ENCODE results near the gene LETM1.

GRCh38 chr4:1814453-1814852 is 41.5 kb downstream of the LETM1 start:
- TF ChIP-seq, protein P1, sequence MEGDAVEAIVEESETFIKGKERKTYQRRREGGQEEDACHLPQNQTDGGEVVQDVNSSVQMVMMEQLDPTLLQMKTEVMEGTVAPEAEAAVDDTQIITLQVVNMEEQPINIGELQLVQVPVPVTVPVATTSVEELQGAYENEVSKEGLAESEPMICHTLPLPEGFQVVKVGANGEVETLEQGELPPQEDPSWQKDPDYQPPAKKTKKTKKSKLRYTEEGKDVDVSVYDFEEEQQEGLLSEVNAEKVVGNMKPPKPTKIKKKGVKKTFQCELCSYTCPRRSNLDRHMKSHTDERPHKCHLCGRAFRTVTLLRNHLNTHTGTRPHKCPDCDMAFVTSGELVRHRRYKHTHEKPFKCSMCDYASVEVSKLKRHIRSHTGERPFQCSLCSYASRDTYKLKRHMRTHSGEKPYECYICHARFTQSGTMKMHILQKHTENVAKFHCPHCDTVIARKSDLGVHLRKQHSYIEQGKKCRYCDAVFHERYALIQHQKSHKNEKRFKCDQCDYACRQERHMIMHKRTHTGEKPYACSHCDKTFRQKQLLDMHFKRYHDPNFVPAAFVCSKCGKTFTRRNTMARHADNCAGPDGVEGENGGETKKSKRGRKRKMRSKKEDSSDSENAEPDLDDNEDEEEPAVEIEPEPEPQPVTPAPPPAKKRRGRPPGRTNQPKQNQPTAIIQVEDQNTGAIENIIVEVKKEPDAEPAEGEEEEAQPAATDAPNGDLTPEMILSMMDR (IDR thresholded peaks at IDR 0.05): no peak
- no peak for TF ChIP-seq EZH2 (IDR thresholded peaks at IDR 0.05; ENCODE audit: borderline replicate concordance, insufficient read depth, low read depth, low read length, poor library complexity, severe bottlenecking)
